HepG2 (cell line): Measurements from ENCODE around the gene CBLN3. TPM values are rescaled to one million over a fixed set of nuclear protein-coding genes. Genes with fewer than 3 reads are reported as not detected.
A peak's percentile ranks its signal among the peaks of the same experiment; 100 is the strongest.

Source experiments
- BRCA1 ChIP-seq: sonication (generic); formaldehyde crosslinking; IDR thresholded peaks from 2 replicates; pipeline ENCODE4 v1.4.0; 2020; ENCODE audit warnings: missing genetic modification reagents
- HNRNPUL1 ChIP-seq: fragments of 200-400 bp; formaldehyde crosslinking; IDR thresholded peaks from 2 replicates; pipeline ENCODE4 v1.6.1; 2017; ENCODE audit warnings: low read depth, mild to moderate bottlenecking, low read length, moderate library complexity
- SRSF4 ChIP-seq: fragments of 200-400 bp; formaldehyde crosslinking; IDR thresholded peaks from one replicate; pipeline ENCODE4 v1.6.1; 2018; ENCODE audit warnings: mild to moderate bottlenecking, low read depth, low read length, moderate library complexity; ENCODE audit not compliant: poor library complexity, severe bottlenecking
- TOE1 ChIP-seq: sonication (generic); formaldehyde crosslinking; IDR thresholded peaks from 2 replicates; pipeline ENCODE4 v1.4.0; 2020; ENCODE audit warnings: mild to moderate bottlenecking, missing genetic modification reagents
- ZBTB1 ChIP-seq: sonication (generic); formaldehyde crosslinking; IDR thresholded peaks from 2 replicates; pipeline ENCODE4 v1.4.0; 2020; ENCODE audit warnings: missing genetic modification reagents, borderline replicate concordance
- ZNF768 ChIP-seq: sonication (generic); formaldehyde crosslinking; IDR thresholded peaks from 2 replicates; pipeline ENCODE4 v1.4.0; 2020; ENCODE audit warnings: missing genetic modification reagents
- ZNF83 ChIP-seq: sonication (generic); formaldehyde crosslinking; IDR thresholded peaks from 2 replicates; pipeline ENCODE4 v1.4.0; 2020; ENCODE audit warnings: missing genetic modification reagents, mild to moderate bottlenecking, borderline replicate concordance
- ZSCAN29 ChIP-seq: sonication (generic); formaldehyde crosslinking; conservative IDR thresholded peaks from 2 replicates; pipeline ENCODE4 v1.4.0; 2020; ENCODE audit warnings: mild to moderate bottlenecking, missing genetic modification reagents
- polyA plus RNA-seq, 8 experiments: library from polyadenylated mRNA; depleted of rRNA in 3 of 8; stranded (reverse) in 7 of 8; unstranded in 1 of 8; fragments of >200 nt; fragmentation: Illumina TruSeq in 4 of 8; extraction: Trizol in 4 of 8; gene quantifications; 2 replicates each; pipeline versions ENCODE4 v1.2.1 to v1.2.3, GENCODE V29; 2011 to 2016; ENCODE audit warnings: low read depth in 4 of 8, missing spikeins in 1 of 8, mixed read lengths in 1 of 8; ENCODE audit not compliant: insufficient read depth in 1 of 8
- total RNA-seq, 5 experiments: library from RNA; depleted of rRNA; stranded (reverse); fragments of >200 nt; fragmentation: Illumina TruSeq; extraction: Trizol; gene quantifications; 2 replicates each; pipeline ENCODE4 v1.2.3, GENCODE V29; 2016; ENCODE audit warnings: low read depth in 1 of 5
- TF ChIP-seq, protein P1 (sequence below): sonication (generic); formaldehyde crosslinking; IDR thresholded peaks from 2 replicates; pipeline ENCODE4 v1.4.0; 2020; ENCODE audit warnings: missing genetic modification reagents
- TF ChIP-seq, protein P2 (sequence below): sonication (generic); formaldehyde crosslinking; IDR thresholded peaks from 2 replicates; pipeline ENCODE4 v1.5.0; 2020; ENCODE audit warnings: missing genetic modification reagents
- TF ChIP-seq, protein P3 (sequence below): sonication (generic); formaldehyde crosslinking; conservative IDR thresholded peaks from 2 replicates; pipeline ENCODE4 v1.4.0; 2020; ENCODE audit warnings: missing genetic modification reagents
- TF ChIP-seq, protein P4 (sequence below): sonication (generic); formaldehyde crosslinking; IDR thresholded peaks from 2 replicates; pipeline ENCODE4 v1.4.0; 2020; ENCODE audit warnings: low read depth, missing genetic modification reagents
- TF ChIP-seq, protein P5 (sequence below): sonication (generic); formaldehyde crosslinking; IDR thresholded peaks from 2 replicates; pipeline ENCODE4 v1.4.0; 2020; ENCODE audit warnings: missing genetic modification reagents, mild to moderate bottlenecking, borderline replicate concordance

CBLN3 gene
- total and polyA plus RNA-seq, 2 of the 13 experiments (the other 11 are each of a cell fraction or from before 2014, with no cell fraction given): 0.66 to 0.98 TPM

DNA sequence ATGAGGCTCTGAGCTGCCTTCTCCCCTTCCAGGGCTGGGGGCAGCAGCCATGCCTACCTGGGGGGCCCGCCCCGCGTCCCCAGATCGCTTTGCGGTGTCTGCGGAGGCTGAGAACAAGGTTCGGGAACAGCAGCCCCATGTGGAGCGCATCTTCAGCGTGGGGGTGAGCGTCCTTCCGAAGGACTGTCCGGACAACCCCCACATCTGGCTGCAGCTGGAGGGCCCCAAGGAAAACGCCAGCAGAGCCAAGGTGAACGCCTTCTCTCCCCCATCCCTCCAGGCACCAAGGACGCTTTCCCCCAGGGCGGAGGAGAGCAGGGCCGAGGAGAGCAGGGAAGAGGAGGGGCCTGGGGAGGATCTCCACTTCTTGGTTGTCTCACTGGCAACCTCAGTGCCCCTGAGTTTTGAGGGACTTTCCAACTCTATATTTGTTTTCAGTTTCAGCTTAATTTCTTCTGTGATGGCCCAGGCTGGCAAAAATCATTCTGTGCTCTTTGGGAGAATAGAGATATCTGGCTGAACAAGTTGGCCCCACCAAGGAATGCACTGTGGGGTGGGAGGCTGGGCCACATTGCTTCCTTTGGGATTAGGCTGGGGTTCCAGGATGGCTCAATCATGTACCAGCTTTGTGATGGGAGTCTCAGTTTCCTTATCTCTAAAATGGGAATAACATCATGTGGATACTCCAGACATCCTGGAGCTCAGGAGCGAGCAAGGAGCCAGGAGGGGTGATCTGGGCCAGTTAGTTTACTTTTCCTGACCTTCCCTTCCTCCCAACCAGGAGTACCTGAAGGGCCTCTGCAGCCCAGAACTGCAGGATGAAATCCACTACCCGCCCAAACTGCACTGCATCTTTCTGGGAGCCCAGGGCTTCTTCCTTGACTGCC, 1.5 kb upstream of the CBLN3 start (continued):
- TF ChIP-seq, protein P1, sequence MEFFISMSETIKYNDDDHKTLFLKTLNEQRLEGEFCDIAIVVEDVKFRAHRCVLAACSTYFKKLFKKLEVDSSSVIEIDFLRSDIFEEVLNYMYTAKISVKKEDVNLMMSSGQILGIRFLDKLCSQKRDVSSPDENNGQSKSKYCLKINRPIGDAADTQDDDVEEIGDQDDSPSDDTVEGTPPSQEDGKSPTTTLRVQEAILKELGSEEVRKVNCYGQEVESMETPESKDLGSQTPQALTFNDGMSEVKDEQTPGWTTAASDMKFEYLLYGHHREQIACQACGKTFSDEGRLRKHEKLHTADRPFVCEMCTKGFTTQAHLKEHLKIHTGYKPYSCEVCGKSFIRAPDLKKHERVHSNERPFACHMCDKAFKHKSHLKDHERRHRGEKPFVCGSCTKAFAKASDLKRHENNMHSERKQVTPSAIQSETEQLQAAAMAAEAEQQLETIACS (CRISPR knock-in tag): no peak
- TF ChIP-seq HNRNPUL1 (no peak), BRCA1 (no peak), SRSF4 (no peak), ZNF768 (CRISPR knock-in tag) (peak; percentile 64; the same call in 1 of the 2 replicates), TOE1 (CRISPR knock-in tag) (no peak), ZNF83 (CRISPR knock-in tag) (no peak), ZBTB1 (CRISPR knock-in tag) (no peak), ZSCAN29 (no peak)
- TF ChIP-seq, protein P2, sequence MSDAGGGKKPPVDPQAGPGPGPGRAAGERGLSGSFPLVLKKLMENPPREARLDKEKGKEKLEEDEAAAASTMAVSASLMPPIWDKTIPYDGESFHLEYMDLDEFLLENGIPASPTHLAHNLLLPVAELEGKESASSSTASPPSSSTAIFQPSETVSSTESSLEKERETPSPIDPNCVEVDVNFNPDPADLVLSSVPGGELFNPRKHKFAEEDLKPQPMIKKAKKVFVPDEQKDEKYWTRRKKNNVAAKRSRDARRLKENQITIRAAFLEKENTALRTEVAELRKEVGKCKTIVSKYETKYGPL (CRISPR knock-in tag): no peak
- TF ChIP-seq, protein P3, sequence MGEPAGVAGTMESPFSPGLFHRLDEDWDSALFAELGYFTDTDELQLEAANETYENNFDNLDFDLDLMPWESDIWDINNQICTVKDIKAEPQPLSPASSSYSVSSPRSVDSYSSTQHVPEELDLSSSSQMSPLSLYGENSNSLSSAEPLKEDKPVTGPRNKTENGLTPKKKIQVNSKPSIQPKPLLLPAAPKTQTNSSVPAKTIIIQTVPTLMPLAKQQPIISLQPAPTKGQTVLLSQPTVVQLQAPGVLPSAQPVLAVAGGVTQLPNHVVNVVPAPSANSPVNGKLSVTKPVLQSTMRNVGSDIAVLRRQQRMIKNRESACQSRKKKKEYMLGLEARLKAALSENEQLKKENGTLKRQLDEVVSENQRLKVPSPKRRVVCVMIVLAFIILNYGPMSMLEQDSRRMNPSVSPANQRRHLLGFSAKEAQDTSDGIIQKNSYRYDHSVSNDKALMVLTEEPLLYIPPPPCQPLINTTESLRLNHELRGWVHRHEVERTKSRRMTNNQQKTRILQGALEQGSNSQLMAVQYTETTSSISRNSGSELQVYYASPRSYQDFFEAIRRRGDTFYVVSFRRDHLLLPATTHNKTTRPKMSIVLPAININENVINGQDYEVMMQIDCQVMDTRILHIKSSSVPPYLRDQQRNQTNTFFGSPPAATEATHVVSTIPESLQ: no peak
- TF ChIP-seq, protein P4, sequence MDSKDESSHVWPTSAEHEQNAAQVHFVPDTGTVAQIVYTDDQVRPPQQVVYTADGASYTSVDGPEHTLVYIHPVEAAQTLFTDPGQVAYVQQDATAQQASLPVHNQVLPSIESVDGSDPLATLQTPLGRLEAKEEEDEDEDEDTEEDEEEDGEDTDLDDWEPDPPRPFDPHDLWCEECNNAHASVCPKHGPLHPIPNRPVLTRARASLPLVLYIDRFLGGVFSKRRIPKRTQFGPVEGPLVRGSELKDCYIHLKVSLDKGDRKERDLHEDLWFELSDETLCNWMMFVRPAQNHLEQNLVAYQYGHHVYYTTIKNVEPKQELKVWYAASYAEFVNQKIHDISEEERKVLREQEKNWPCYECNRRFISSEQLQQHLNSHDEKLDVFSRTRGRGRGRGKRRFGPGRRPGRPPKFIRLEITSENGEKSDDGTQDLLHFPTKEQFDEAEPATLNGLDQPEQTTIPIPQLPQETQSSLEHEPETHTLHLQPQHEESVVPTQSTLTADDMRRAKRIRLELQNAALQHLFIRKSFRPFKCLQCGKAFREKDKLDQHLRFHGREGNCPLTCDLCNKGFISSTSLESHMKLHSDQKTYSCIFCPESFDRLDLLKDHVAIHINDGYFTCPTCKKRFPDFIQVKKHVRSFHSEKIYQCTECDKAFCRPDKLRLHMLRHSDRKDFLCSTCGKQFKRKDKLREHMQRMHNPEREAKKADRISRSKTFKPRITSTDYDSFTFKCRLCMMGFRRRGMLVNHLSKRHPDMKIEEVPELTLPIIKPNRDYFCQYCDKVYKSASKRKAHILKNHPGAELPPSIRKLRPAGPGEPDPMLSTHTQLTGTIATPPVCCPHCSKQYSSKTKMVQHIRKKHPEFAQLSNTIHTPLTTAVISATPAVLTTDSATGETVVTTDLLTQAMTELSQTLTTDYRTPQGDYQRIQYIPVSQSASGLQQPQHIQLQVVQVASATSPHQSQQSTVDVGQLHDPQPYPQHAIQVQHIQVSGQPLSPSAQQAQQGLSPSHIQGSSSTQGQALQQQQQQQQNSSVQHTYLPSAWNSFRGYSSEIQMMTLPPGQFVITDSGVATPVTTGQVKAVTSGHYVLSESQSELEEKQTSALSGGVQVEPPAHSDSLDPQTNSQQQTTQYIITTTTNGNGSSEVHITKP (CRISPR knock-in tag): no peak
- TF ChIP-seq, protein P5, sequence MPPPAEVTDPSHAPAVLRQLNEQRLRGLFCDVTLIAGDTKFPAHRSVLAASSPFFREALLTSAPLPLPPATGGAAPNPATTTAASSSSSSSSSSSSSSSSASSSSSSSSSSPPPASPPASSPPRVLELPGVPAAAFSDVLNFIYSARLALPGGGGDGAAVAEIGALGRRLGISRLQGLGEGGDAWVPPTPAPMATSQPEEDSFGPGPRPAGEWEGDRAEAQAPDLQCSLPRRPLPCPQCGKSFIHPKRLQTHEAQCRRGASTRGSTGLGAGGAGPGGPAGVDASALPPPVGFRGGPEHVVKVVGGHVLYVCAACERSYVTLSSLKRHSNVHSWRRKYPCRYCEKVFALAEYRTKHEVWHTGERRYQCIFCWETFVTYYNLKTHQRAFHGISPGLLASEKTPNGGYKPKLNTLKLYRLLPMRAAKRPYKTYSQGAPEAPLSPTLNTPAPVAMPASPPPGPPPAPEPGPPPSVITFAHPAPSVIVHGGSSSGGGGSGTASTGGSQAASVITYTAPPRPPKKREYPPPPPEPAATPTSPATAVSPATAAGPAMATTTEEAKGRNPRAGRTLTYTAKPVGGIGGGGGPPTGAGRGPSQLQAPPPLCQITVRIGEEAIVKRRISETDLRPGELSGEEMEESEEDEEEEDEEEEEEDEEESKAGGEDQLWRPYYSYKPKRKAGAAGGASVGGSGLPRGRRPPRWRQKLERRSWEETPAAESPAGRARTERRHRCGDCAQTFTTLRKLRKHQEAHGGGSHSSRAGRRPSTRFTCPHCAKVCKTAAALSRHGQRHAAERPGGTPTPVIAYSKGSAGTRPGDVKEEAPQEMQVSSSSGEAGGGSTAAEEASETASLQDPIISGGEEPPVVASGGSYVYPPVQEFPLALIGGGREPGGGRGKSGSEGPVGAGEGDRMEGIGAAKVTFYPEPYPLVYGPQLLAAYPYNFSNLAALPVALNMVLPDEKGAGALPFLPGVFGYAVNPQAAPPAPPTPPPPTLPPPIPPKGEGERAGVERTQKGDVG (CRISPR knock-in tag): peak; percentile 42; the same call in 1 of the 2 replicates
